H1 (cell line): ENCODE measurements around the gene RIF1.

Source experiments
- EGR1 ChIP-seq: IDR thresholded peaks from 2 replicates; pipeline ENCODE4 v1.6.1; 2011; ENCODE audit warnings: low read depth, low read length, borderline replicate concordance
- MAX ChIP-seq: IDR thresholded peaks from 2 replicates; pipeline ENCODE4 v1.6.1; 2012; ENCODE audit warnings: inconsistent platforms
- NRF1 ChIP-seq: IDR thresholded peaks from 2 replicates; pipeline ENCODE4 v1.6.1; 2011; ENCODE audit warnings: mild to moderate bottlenecking, low read depth, low read length, improper control_type of control experiment
- POLR2A ChIP-seq, 2 experiments: IDR thresholded peaks; 1 replicate in 1 of 2; 2 replicates in 1 of 2; pipeline ENCODE4 v1.6.1; 2011; ENCODE audit warnings: low read depth in 2 of 2, low read length in 2 of 2, mild to moderate bottlenecking in 2 of 2; ENCODE audit errors: control extremely low read depth in 1 of 2
- RNF2 ChIP-seq: fragments of 200-900, 300-1000 bp; sonication (generic); IDR thresholded peaks from 2 replicates; pipeline ENCODE4 v1.7.1; 2016; ENCODE audit warnings: borderline replicate concordance, low read depth, mild to moderate bottlenecking, antibody characterized with exemption, low read length; ENCODE audit not compliant: poor library complexity, severe bottlenecking; ENCODE audit errors: missing control alignments
- SIN3A ChIP-seq, 2 experiments: IDR thresholded peaks in 1 of 2; conservative IDR thresholded peaks in 1 of 2; 2 replicates each; pipeline ENCODE4 v1.6.1; 2011 to 2012; ENCODE audit warnings: low read length in 2 of 2, improper control_type of control experiment in 1 of 2, low read depth in 1 of 2, mild to moderate bottlenecking in 1 of 2
- SIRT6 ChIP-seq: IDR thresholded peaks from one replicate; pipeline ENCODE4 v1.7.1; 2012; ENCODE audit warnings: low read length, inconsistent platforms
- SP1 ChIP-seq: IDR thresholded peaks from 2 replicates; pipeline ENCODE4 v1.6.1; 2011; ENCODE audit warnings: low read depth, low read length
- SP2 ChIP-seq: IDR thresholded peaks from 2 replicates; pipeline ENCODE4 v1.6.1; 2012; ENCODE audit warnings: mild to moderate bottlenecking, low read length, inconsistent platforms
- TBP ChIP-seq: IDR thresholded peaks from 2 replicates; pipeline ENCODE4 v1.6.1; 2011; ENCODE audit warnings: low read depth, low read length, improper control_type of control experiment
- TCF12 ChIP-seq: IDR thresholded peaks from 2 replicates; pipeline ENCODE4 v1.6.1; 2011; ENCODE audit warnings: low read depth, mild to moderate bottlenecking, low read length
- TF ChIP-seq, protein P1 (sequence below), 3 experiments: IDR thresholded peaks; 1 replicate in 2 of 3; 2 replicates in 1 of 3; pipeline versions ENCODE4 v1.5.1 to v1.6.1; 2011; ENCODE audit warnings: low read length in 3 of 3, mild to moderate bottlenecking in 3 of 3, inconsistent platforms in 2 of 3, low read depth in 1 of 3, moderate library complexity in 1 of 3; ENCODE audit not compliant: insufficient read depth in 1 of 3; ENCODE audit errors: control extremely low read depth in 1 of 3

- TF ChIP-seq SIRT6, result no peak
- no peak for TF ChIP-seq RNF2
- TF ChIP-seq, protein P1, sequence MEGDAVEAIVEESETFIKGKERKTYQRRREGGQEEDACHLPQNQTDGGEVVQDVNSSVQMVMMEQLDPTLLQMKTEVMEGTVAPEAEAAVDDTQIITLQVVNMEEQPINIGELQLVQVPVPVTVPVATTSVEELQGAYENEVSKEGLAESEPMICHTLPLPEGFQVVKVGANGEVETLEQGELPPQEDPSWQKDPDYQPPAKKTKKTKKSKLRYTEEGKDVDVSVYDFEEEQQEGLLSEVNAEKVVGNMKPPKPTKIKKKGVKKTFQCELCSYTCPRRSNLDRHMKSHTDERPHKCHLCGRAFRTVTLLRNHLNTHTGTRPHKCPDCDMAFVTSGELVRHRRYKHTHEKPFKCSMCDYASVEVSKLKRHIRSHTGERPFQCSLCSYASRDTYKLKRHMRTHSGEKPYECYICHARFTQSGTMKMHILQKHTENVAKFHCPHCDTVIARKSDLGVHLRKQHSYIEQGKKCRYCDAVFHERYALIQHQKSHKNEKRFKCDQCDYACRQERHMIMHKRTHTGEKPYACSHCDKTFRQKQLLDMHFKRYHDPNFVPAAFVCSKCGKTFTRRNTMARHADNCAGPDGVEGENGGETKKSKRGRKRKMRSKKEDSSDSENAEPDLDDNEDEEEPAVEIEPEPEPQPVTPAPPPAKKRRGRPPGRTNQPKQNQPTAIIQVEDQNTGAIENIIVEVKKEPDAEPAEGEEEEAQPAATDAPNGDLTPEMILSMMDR (IDR thresholded peaks at IDR 0.05; ENCODE audit: control extremely low read depth in 1 of 3, insufficient read depth in 1 of 3, low read depth in 1 of 3, low read length in 3 of 3), result no peak
- TF ChIP-seq EGR1, result no peak
- no peak for TF ChIP-seq NRF1
- no peak for TF ChIP-seq POLR2A (IDR thresholded peaks at IDR 0.05; ENCODE audit: control extremely low read depth in 1 of 2, low read depth in 2 of 2, low read length in 2 of 2)
- no peak for TF ChIP-seq SP1
- TF ChIP-seq TCF12, result no peak
- TF ChIP-seq TBP, result no peak
- no peak for TF ChIP-seq SIN3A (conservative IDR thresholded peaks at IDR 0.05 in 1 of 2, IDR thresholded peaks at IDR 0.05 in 1 of 2; ENCODE audit: low read depth in 1 of 2, low read length in 2 of 2)
- TF ChIP-seq MAX, result no peak
- no peak for TF ChIP-seq SP2
These were observed 111.3 kb downstream of the RIF1 start for GRCh38 chr2:151520976-151521375.
